Spleen (tissue), 11 donors: ENCODE data around the gene CLEC10A. TPM values are rescaled to one million over a fixed set of nuclear protein-coding genes. Genes with fewer than 3 reads are reported as not detected.
"Not testable (repeated sequence)": the region's sequence is repeated elsewhere in the genome, so short reads cannot be mapped to it uniquely, and the experiment has no call there.

Source experiments
- DNase-seq: peaks from one replicate; pipeline ENCODE4 v3.0.0-alpha.2; 2020
- H3K27ac ChIP-seq, 8 donors: fragments of 200-600 bp; sonication (generic) in 7 of 8; 1 replicate in 4 of 8; 2 replicates in 4 of 8; pipeline versions ENCODE4 v1.5.0 to v1.8.0; 2016 to 2021; ENCODE audit warnings: inconsistent platforms in 4 of 8, mild to moderate bottlenecking in 4 of 8, moderate library complexity in 1 of 8
- H3K27me3 ChIP-seq, 7 donors: fragments of 200-600 bp; sonication (generic) in 6 of 7; replicated peaks in 1 of 7; 1 replicate in 4 of 7; 2 replicates in 3 of 7; pipeline versions ENCODE4 v1.5.0 to v1.8.0; 2016 to 2021; ENCODE audit warnings: inconsistent platforms in 3 of 7, mild to moderate bottlenecking in 1 of 7
- H3K36me3 ChIP-seq, 6 donors: fragments of 200-600 bp; sonication (generic) in 5 of 6; 1 replicate in 4 of 6; 2 replicates in 2 of 6; pipeline versions ENCODE4 v1.5.0 to v1.8.0; 2016 to 2021; ENCODE audit warnings: inconsistent platforms in 2 of 6
- H3K4me1 ChIP-seq, 6 donors: fragments of 200-600 bp; sonication (generic) in 5 of 6; 1 replicate in 3 of 6; 2 replicates in 3 of 6; pipeline versions ENCODE4 v1.5.0 to v1.8.0; 2016 to 2021; ENCODE audit warnings: inconsistent platforms in 3 of 6
- H3K4me3 ChIP-seq, 8 donors: fragments of 200-600 bp; sonication (generic) in 7 of 8; 1 replicate in 4 of 8; 2 replicates in 4 of 8; pipeline versions ENCODE4 v1.5.0 to v1.8.0; 2016 to 2021; ENCODE audit warnings: inconsistent platforms in 4 of 8, mild to moderate bottlenecking in 4 of 8, moderate library complexity in 2 of 8
- H3K9me3 ChIP-seq, 8 donors: fragments of 200-600 bp; sonication (generic) in 7 of 8; 1 replicate in 4 of 8; 2 replicates in 4 of 8; pipeline versions ENCODE4 v1.5.0 to v1.8.0; 2016 to 2021; ENCODE audit warnings: inconsistent platforms in 4 of 8
- POLR2A ChIP-seq, 3 donors: fragments of 450-650 bp; IDR thresholded peaks; one replicate each; pipeline ENCODE4 v1.5.1; 2017; ENCODE audit warnings: antibody characterized with exemption in 3 of 3, mild to moderate bottlenecking in 1 of 3
- POLR2AphosphoS5 ChIP-seq, 3 donors: sonication (generic); formaldehyde crosslinking; IDR thresholded peaks; one replicate each; pipeline ENCODE4 v1.5.1; 2017; ENCODE audit warnings: antibody characterized with exemption in 3 of 3
- WGBS, 5 donors: extraction: QIAGEN DNeasy Blood & Tissue Kit in 3 of 5; methylation state at CpG; one replicate each; pipeline versions ENCODE4 v1.1.5 to v1.1.7; 2013 to 2018; 5-methylcytosine and 5-hydroxymethylcytosine counted together
- intact Hi-C: fragments of 100-400 bp; cut with DNase I; formaldehyde crosslinking; loops from one replicate; pipeline ENCODE4 v1.15.0; 2023; ENCODE audit warnings: low total_unique reads
- polyA plus RNA-seq, 3 donors: library from polyadenylated mRNA; stranded (reverse); fragments of 200-250 nt; gene quantifications; one replicate each; pipeline ENCODE4 v1.2.1, GENCODE V29; 2013
- total RNA-seq, 7 donors: library from RNA; depleted of rRNA in 3 of 7; stranded (reverse); fragments of >200 nt in 3 of 7; fragmentation: NEBNext Ultra II Directional in 4 of 7; extraction: Animal tissue kit (Norgen Biotek cat#: 25700) in 4 of 7; gene quantifications; one replicate each; pipeline versions ENCODE4 v1.1.0 to v1.2.1, GENCODE V29; 2016 to 2021
- TF ChIP-seq, protein P1 (sequence below), 11 experiments: fragments of 200-600 bp in 7 of 11; fragments of 450-650 bp in 4 of 11; sonication (generic) in 4 of 11; IDR thresholded peaks in 8 of 11; conservative IDR thresholded peaks in 3 of 11; 1 replicate in 7 of 11; 2 replicates in 4 of 11; pipeline versions ENCODE4 v1.4.0 to v1.8.0; 2016 to 2021; ENCODE audit warnings: antibody characterized with exemption in 11 of 11, inconsistent platforms in 4 of 11, mild to moderate bottlenecking in 1 of 11
- donor health status: healthy with polysubstance abuse.
- donor health status: DM: no; HTN: no; CAD: no; lungs with moderate emphysema.
- donor health status: DM: no; HTN: no; CAD: no.
- donor health status: Bipolar disorder and iron deficiency.
- donor health status: healthy.
- donor health status: DM: no; HTN: no; CAD: no.
- donor health status: DM: yes; HTN: yes; CAD: no.

The CLEC10A gene
- total and polyA plus RNA-seq, 10 donors: 0.85 to 22.2 (median 6.7) TPM

DNA sequence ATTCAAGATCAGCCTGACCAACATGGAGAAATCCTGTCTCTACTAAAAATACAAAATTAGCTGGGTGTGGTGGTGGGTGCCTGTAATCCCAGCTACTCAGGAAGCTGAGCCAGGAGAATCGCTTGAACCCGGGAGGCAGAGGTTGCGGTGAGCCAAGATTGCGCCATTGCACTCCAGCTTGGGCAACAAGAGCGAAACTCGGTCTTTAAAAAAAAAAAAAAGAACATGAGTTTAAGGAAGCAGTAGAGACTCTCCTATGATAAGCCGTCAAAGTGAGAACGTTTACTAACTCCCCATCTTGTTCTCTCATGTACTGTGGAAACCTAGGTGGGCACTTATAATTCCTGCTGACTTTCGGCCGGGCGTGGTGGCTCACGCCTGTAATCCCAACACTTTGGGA lies 40.6 kb upstream of the CLEC10A start:
- WGBS, 5 donors: 48 to 76% (median 63%) methylated on average over 12 of the region's 12 CpGs
- H3K27me3 ChIP-seq: peaks cover 0 to 26% (median 0%) of the 10 kb centered on the region in 7 donors
- H3K36me3 ChIP-seq, H3K9me3 ChIP-seq, intact Hi-C loops, H3K4me3 ChIP-seq: not testable (repeated sequence)
- peak in 1 of 3 donors; percentile 20 for TF ChIP-seq POLR2AphosphoS5 (IDR thresholded peaks at IDR 0.05)
- H3K4me1 ChIP-seq: peaks cover 0 to 32% (median 10%) of the 10 kb centered on the region in 6 donors
- DNase-seq: peak; percentile 59
- H3K27ac ChIP-seq: peak overlapping the region in 4 of 8 donors; percentile 7 to 79 (median 75)

DNA sequence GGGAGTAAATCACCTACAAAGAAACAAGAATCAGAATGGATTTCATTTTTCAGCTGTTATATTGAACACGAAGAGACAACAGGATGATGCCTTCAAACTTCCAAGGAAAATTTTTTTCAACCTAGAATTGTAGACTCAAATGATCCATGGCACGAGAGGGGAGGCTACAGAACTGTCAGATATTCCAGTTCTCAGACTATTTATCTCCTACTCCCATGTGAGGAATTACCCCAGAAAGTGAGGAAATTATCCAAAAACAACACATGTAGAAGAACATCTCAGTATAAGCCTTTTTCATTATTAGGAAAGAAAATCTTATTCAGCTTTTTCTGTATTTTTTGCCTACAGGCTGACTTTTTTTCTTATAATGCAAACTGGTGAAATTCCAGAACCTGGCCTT lies 40.1 kb upstream of the CLEC10A start:
- Histone ChIP-seq H3K27me3 (peaks cover 0 to 26% (median 0%) of the 10 kb centered on the region in 7 donors), H3K36me3 (no peaks in the 10 kb centered on the region), H3K27ac (peak overlapping the region in 2 of 8 donors; percentile 76 to 79), H3K4me3 (no peak overlapping the region), H3K4me1 (peaks cover 0 to 37% (median 10%) of the 10 kb centered on the region in 6 donors), H3K9me3 (peaks cover 0 to 3% (median 0%) of the 10 kb centered on the region in 8 donors)
- no peak for DNase-seq
- 61 to 85% (median 75%) methylated on average over 2 of the region's 2 CpGs for WGBS, 5 donors
- TF ChIP-seq POLR2AphosphoS5 (IDR thresholded peaks at IDR 0.05): no peak
- no peak for TF ChIP-seq POLR2A (IDR thresholded peaks at IDR 0.05)
- TF ChIP-seq, protein P1, sequence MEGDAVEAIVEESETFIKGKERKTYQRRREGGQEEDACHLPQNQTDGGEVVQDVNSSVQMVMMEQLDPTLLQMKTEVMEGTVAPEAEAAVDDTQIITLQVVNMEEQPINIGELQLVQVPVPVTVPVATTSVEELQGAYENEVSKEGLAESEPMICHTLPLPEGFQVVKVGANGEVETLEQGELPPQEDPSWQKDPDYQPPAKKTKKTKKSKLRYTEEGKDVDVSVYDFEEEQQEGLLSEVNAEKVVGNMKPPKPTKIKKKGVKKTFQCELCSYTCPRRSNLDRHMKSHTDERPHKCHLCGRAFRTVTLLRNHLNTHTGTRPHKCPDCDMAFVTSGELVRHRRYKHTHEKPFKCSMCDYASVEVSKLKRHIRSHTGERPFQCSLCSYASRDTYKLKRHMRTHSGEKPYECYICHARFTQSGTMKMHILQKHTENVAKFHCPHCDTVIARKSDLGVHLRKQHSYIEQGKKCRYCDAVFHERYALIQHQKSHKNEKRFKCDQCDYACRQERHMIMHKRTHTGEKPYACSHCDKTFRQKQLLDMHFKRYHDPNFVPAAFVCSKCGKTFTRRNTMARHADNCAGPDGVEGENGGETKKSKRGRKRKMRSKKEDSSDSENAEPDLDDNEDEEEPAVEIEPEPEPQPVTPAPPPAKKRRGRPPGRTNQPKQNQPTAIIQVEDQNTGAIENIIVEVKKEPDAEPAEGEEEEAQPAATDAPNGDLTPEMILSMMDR (IDR thresholded peaks at IDR 0.05 in 8 of 11, conservative IDR thresholded peaks at IDR 0.05 in 3 of 11): no peak
- intact Hi-C loops: no loop called here

DNA sequence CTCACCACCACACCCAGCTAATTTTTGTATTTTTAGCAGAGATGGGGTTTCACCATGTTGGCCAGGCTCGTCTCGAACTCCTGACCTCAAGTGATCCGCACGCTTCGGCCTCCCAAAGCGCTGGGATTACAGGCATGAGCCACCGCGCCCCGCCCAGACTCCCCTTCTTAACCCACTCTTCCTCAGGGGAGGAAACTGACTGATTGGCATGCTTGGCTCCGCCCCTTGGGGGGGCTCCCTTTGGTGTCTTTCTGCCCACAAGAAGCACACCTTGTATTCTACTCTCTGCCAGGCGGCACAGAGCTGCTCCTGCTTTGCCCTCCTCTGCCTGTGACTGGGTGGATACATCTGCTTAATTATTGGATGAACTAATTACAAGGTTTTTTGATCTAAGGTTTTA lies 39.3 kb upstream of the CLEC10A start:
- DNase-seq: peak; percentile 43
- intact Hi-C loops: no loop called here
- WGBS, 5 donors: 77 to 90% (median 88%) methylated on average over 11 of the region's 11 CpGs
- peak overlapping the region in 2 of 8 donors; percentile 22 to 40 for H3K27ac ChIP-seq
- H3K36me3 ChIP-seq: no peaks in the 10 kb centered on the region
- H3K27me3 ChIP-seq: peaks cover 0 to 26% (median 0%) of the 10 kb centered on the region in 7 donors
- H3K4me1 ChIP-seq: peaks cover 0 to 45% (median 10%) of the 10 kb centered on the region in 6 donors
- no peak for TF ChIP-seq POLR2AphosphoS5 (IDR thresholded peaks at IDR 0.05)
- no peak for TF ChIP-seq POLR2A (IDR thresholded peaks at IDR 0.05)
- TF ChIP-seq, protein P1 (IDR thresholded peaks at IDR 0.05 in 8 of 11, conservative IDR thresholded peaks at IDR 0.05 in 3 of 11): no peak
- H3K9me3 ChIP-seq: peaks cover 0 to 3% (median 0%) of the 10 kb centered on the region in 8 donors
- H3K4me3 ChIP-seq: no peak overlapping the region

- DNase-seq: peak; percentile 46
- TF ChIP-seq POLR2A (IDR thresholded peaks at IDR 0.05) (no peak), POLR2AphosphoS5 (IDR thresholded peaks at IDR 0.05) (no peak)
- TF ChIP-seq, protein P1 (IDR thresholded peaks at IDR 0.05 in 8 of 11, conservative IDR thresholded peaks at IDR 0.05 in 3 of 11): no peak
- Histone ChIP-seq H3K9me3 (peaks cover 0 to 3% (median 0%) of the 10 kb centered on the region in 8 donors), H3K4me1 (peaks cover 0 to 25% (median 0%) of the 10 kb centered on the region in 6 donors), H3K36me3 (no peaks in the 10 kb centered on the region), H3K27ac (peak overlapping the region in 3 of 8 donors; percentile 65 to 69 (median 65)), H3K4me3 (no peak overlapping the region), H3K27me3 (peaks cover 0 to 10% (median 0%) of the 10 kb centered on the region in 7 donors)
- 41 to 55% (median 42%) methylated on average over 19 of the region's 19 CpGs for whole genome bisulfite sequencing, 5 donors
- intact Hi-C loops: no loop called here
These were observed 35.0 kb upstream of the CLEC10A start for GRCh38 chr17:7114875-7115614.
